ENCODE data around the gene SSNA1. TPM values are rescaled to one million over a fixed set of nuclear protein-coding genes. Genes with fewer than 3 reads are reported as not detected.

SSNA1 gene
- total RNA-seq, 2 experiments from 2014 or later, result 53.3 to 58.4 TPM

DNA sequence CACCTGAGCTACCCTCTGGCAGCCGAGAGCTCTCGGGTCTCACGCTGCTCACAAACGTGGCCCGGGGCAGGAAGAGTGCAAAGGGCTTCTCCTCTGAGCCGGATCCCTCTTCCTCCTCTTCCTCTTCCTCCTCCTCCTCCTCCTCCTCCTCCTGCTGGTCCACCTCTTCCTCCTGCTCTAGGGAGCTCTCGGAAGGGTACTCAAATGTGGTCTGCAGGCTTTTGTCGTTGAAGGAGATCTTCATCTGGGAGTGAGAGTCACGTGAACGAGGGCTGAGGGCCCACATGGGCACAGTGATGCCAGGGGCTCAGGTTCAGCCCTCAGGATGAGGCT is 3.9 kb downstream of the SSNA1 start:
- peaks cover 6% of the 10 kb centered on the region for H3K36me3 Mint-ChIP-seq (ENCODE audit: low read depth)
- intact Hi-C loops (cut with micrococcal nuclease), result no loop called here
- no peaks in the 10 kb centered on the region for H3K27me3 Mint-ChIP-seq
- CTCF ChIA-PET, result interaction anchor here (1.5 kb wide), 1 partner anchor 62 kb away, joined by 5 read pairs; no protein-coding TSS in a partner anchor
- no peak overlapping the region for H3K27ac Mint-ChIP-seq
- POLR2A ChIA-PET, result interaction anchor here (1.2 kb wide), 1 partner anchor 8 kb away, joined by 3 read pairs; the partner anchor contains the start of gene TPRN
- H3K4me3 Mint-ChIP-seq, result no peak overlapping the region
- peaks cover 18% of the 10 kb centered on the region for H3K4me1 Mint-ChIP-seq (ENCODE audit: low read depth)
- ATAC-seq, result no peak
- no peaks in the 10 kb centered on the region for H3K9me3 Mint-ChIP-seq
- DNase-seq, result no peak
- TF ChIP-seq, protein P1, sequence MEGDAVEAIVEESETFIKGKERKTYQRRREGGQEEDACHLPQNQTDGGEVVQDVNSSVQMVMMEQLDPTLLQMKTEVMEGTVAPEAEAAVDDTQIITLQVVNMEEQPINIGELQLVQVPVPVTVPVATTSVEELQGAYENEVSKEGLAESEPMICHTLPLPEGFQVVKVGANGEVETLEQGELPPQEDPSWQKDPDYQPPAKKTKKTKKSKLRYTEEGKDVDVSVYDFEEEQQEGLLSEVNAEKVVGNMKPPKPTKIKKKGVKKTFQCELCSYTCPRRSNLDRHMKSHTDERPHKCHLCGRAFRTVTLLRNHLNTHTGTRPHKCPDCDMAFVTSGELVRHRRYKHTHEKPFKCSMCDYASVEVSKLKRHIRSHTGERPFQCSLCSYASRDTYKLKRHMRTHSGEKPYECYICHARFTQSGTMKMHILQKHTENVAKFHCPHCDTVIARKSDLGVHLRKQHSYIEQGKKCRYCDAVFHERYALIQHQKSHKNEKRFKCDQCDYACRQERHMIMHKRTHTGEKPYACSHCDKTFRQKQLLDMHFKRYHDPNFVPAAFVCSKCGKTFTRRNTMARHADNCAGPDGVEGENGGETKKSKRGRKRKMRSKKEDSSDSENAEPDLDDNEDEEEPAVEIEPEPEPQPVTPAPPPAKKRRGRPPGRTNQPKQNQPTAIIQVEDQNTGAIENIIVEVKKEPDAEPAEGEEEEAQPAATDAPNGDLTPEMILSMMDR (IDR thresholded peaks at IDR 0.05), result no peak

DNA sequence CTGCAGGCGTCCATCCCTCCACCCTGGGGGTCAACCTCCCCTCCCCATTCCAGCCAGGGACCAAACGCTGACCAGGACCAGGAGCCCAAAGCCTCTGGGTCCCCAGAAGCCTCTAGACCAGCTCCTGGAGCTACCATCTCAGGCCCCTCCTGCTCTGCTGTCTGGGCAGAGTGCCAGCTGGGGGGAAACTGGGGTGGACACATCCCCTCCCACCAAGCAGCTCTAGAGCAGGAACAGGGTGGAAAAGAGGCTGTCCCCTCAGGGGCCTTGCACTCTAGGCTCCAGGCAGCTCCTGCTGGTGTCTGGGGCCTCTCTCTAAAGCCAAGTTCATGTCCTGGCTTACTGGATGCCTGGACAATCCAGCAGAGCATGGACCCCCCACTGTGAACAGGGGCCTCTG is 4.4 kb downstream of the SSNA1 start:
- Mint-ChIP-seq H3K27me3 (no peaks in the 10 kb centered on the region), H3K4me1 (ENCODE audit: low read depth) (peaks cover 15% of the 10 kb centered on the region), H3K27ac (no peak overlapping the region), H3K9me3 (no peaks in the 10 kb centered on the region), H3K36me3 (ENCODE audit: low read depth) (peaks cover 3% of the 10 kb centered on the region), H3K4me3 (no peak overlapping the region)
- ChIA-PET POLR2A (interaction anchor here (1.0 to 1.2 kb wide), 2 partner anchors 8 to 12 kb away, joined by 3 read pairs; partner anchors contain the start of gene TPRN), CTCF (interaction anchor here (1.5 kb wide), 1 partner anchor 63 kb away, joined by 5 read pairs; no protein-coding TSS in a partner anchor)
- intact Hi-C loops (cut with micrococcal nuclease), result no loop called here
- DNase-seq (no peak), ATAC-seq (no peak)
- TF ChIP-seq, protein P1 (IDR thresholded peaks at IDR 0.05), result no peak

DNA sequence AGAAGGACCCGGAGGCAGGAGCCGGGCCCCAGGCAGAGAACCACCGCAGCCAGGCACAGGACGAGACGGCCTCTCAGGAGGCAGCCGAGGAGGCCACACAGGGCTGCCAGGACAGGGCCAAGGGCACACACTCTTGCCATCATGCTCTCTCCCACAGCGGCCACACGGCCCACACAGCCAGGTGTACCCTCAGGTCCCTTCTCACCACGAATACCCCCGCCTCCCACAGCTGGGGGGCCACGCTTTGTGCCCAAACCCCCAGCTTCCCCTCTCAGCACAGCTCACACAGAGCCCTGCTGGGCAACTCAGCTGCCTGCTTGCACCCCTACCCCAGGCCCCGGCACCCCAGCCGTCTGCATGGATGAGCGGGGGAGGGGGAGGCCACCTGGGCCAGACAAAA is 5.3 kb downstream of the SSNA1 start:
- Mint-ChIP-seq H3K36me3 (ENCODE audit: low read depth) (peaks cover 3% of the 10 kb centered on the region), H3K27ac (no peak overlapping the region), H3K9me3 (no peaks in the 10 kb centered on the region), H3K27me3 (no peaks in the 10 kb centered on the region), H3K4me1 (ENCODE audit: low read depth) (peaks cover 15% of the 10 kb centered on the region), H3K4me3 (no peak overlapping the region)
- no peak for DNase-seq
- no peak for ATAC-seq
- intact Hi-C loops (cut with micrococcal nuclease), result no loop called here
- TF ChIP-seq, protein P1 (IDR thresholded peaks at IDR 0.05), result no peak
- ChIA-PET POLR2A (interaction anchor here (1.0 to 1.1 kb wide), 2 partner anchors 11 kb away, joined by 3 to 4 read pairs; partner anchors contain the start of genes NDOR1 and TMEM203), CTCF (interaction anchor here (0.9 to 1.5 kb wide), 2 partner anchors 43 to 64 kb away, joined by 3 to 5 read pairs; no protein-coding TSS in a partner anchor)

DNA sequence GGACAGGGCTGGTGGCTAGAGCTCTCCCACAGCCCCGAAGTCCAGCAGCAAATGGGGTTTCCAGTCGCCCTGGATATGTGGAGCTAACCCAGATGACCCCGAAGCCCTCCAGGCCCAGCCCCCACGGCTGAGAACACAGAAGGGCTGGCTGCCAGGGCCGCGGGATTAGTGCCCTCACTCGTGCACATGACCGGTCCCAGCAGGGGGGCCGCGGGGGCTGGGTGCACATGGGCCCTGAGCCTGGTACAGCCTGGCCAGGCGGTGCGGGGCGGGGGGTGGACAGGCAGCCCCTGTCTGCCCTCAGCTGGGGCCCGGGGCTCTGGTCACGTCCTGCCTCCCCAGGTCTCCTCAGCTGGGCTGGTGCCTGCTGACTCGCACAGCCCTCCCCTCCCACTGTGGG is 5.9 kb downstream of the SSNA1 start:
- POLR2A ChIA-PET, result interaction anchor here (1.0 to 1.1 kb wide), 2 partner anchors 11 to 87 kb away, joined by 3 to 4 read pairs; partner anchors contain the start of genes NDOR1 and TMEM203
- no peaks in the 10 kb centered on the region for H3K9me3 Mint-ChIP-seq
- intact Hi-C loops (cut with micrococcal nuclease), result no loop called here

DNA sequence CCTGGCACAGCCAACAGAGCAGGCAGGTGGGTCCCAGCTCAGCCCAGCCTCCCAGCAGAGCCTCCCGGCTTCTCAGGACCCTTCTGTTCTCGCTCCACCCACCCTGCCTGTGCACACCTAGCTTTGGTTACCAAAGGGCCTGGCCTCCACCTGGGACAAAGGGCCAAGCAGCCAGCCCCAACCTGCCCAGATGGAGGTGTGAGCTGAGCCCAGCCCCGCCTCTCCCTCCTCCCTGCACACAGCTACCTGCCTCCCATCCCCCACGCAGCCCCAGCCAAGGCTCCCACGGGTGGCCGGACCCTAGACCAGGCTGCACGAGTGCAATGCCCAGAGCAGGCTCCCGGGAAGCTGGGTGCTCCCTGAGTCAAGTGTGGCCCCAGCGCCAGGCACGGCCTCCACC is 6.4 kb downstream of the SSNA1 start:
- ChIA-PET CTCF (no interaction called here), POLR2A (interaction anchor here (0.8 to 1.1 kb wide), 3 partner anchors 10 to 88 kb away, joined by 3 to 4 read pairs (median 4); partner anchors contain the start of genes NDOR1 and TMEM203)
- TF ChIP-seq, protein P1 (IDR thresholded peaks at IDR 0.05), result no peak
- Mint-ChIP-seq H3K4me1 (ENCODE audit: low read depth) (peaks cover 9% of the 10 kb centered on the region), H3K4me3 (no peak overlapping the region), H3K9me3 (no peaks in the 10 kb centered on the region), H3K27me3 (no peaks in the 10 kb centered on the region), H3K27ac (no peak overlapping the region), H3K36me3 (ENCODE audit: low read depth) (peaks cover 2% of the 10 kb centered on the region)
- ATAC-seq (no peak), DNase-seq (no peak)
- intact Hi-C loops (cut with micrococcal nuclease), result no loop called here

More for the DNA sequence above, 5.9 kb downstream of the SSNA1 start:
- no peak overlapping the region for H3K27ac Mint-ChIP-seq
- CTCF ChIA-PET, result interaction anchor here (0.9 kb wide), 1 partner anchor 43 kb away, joined by 3 read pairs; no protein-coding TSS in a partner anchor
- ATAC-seq (no peak), DNase-seq (no peak)
- TF ChIP-seq, protein P1 (IDR thresholded peaks at IDR 0.05), result no peak
- peaks cover 12% of the 10 kb centered on the region for H3K4me1 Mint-ChIP-seq (ENCODE audit: low read depth)
- H3K36me3 Mint-ChIP-seq (ENCODE audit: low read depth), result peaks cover 3% of the 10 kb centered on the region
- no peaks in the 10 kb centered on the region for H3K27me3 Mint-ChIP-seq
- no peak overlapping the region for H3K4me3 Mint-ChIP-seq

Data from activated CD8-positive, alpha-beta T cell treated with anti-CD3 and anti-CD28 coated beads for 36 hours (primary cell).